DOHH2 (cell line): ENCODE measurements around the gene USP20.

Source experiments
- H3F3A ChIP-seq: fragments of 200-600 bp; sonication (generic), shearing (Covaris generic); 2 replicates; pipeline ENCODE4 v1.6.0; 2016; ENCODE audit warnings: antibody characterized with exemption, mild to moderate bottlenecking; ENCODE audit not compliant: control insufficient read depth, insufficient read depth
- H3K27ac ChIP-seq: fragments of 200-600 bp; sonication (generic); 2 replicates; pipeline ENCODE4 v1.5.1; 2014; ENCODE audit warnings: low read depth, mild to moderate bottlenecking, low read length, moderate library complexity
- H3K27me3 ChIP-seq: fragments of 200-600 bp; sonication (generic); 2 replicates; pipeline ENCODE4 v1.6.1; 2014; ENCODE audit warnings: mild to moderate bottlenecking, low read length, mixed read lengths; ENCODE audit not compliant: control insufficient read depth
- H3K36me3 ChIP-seq: fragments of 200-600 bp; sonication (generic); 2 replicates; pipeline ENCODE4 v1.6.1; 2014; ENCODE audit warnings: mild to moderate bottlenecking, low read length, moderate library complexity, mixed read lengths; ENCODE audit not compliant: control insufficient read depth
- H3K4me1 ChIP-seq: fragments of 200-600 bp; sonication (generic); 2 replicates; pipeline ENCODE4 v1.6.1; 2014; ENCODE audit warnings: mild to moderate bottlenecking, low read length, mixed read lengths; ENCODE audit not compliant: control insufficient read depth
- H3K4me2 ChIP-seq: fragments of 200-600 bp; sonication (generic); 2 replicates; pipeline ENCODE4 v1.6.0; 2014; ENCODE audit warnings: mild to moderate bottlenecking, low read length, moderate library complexity
- H3K4me3 ChIP-seq: fragments of 200-600 bp; sonication (generic); 2 replicates; pipeline ENCODE4 v1.5.1; 2014; ENCODE audit warnings: mild to moderate bottlenecking, low read length, mixed read lengths
- H3K79me2 ChIP-seq: fragments of 200-600 bp; sonication (generic); 2 replicates; pipeline ENCODE4 v1.6.1; 2014; ENCODE audit warnings: mild to moderate bottlenecking, low read length, mixed read lengths; ENCODE audit not compliant: control insufficient read depth
- H3K9me2 ChIP-seq: fragments of 200-600 bp; sonication (generic); replicated peaks from 2 replicates; pipeline ENCODE4 v1.6.1; 2014; ENCODE audit warnings: mild to moderate bottlenecking, low read length, mixed read lengths; ENCODE audit not compliant: control insufficient read depth
- H3K9me3 ChIP-seq: fragments of 200-600 bp; sonication (generic); 2 replicates; pipeline ENCODE4 v1.6.1; 2014; ENCODE audit warnings: antibody characterized with exemption, low read length, mixed read lengths; ENCODE audit not compliant: control insufficient read depth, insufficient read depth
- H4K20me1 ChIP-seq: fragments of 200-600 bp; sonication (generic); 2 replicates; pipeline ENCODE4 v1.6.0; 2014; ENCODE audit warnings: low read depth, mild to moderate bottlenecking, antibody characterized with exemption, low read length, moderate library complexity; ENCODE audit not compliant: control insufficient read depth, insufficient read depth
- EZH2phosphoT487 ChIP-seq: fragments of 200-600 bp; sonication (generic); IDR thresholded peaks from 2 replicates; pipeline ENCODE4 v1.6.1; 2017; ENCODE audit warnings: borderline replicate concordance, mild to moderate bottlenecking, antibody characterized with exemption, low read length, moderate library complexity, mixed read lengths
- TF ChIP-seq, protein P1 (sequence below): fragments of 200-600 bp; sonication (generic); IDR thresholded peaks from one replicate; pipeline ENCODE4 v1.5.1; 2014; ENCODE audit warnings: antibody characterized with exemption, mild to moderate bottlenecking, low read depth, low read length; ENCODE audit not compliant: poor library complexity, severe bottlenecking

Gene USP20

GRCh38 chr9:129849901-129850300 is 14.6 kb downstream of the USP20 start:
- Histone ChIP-seq H3K27ac (no peak overlapping the region), H3F3A (no peaks in the 10 kb centered on the region)

DNA sequence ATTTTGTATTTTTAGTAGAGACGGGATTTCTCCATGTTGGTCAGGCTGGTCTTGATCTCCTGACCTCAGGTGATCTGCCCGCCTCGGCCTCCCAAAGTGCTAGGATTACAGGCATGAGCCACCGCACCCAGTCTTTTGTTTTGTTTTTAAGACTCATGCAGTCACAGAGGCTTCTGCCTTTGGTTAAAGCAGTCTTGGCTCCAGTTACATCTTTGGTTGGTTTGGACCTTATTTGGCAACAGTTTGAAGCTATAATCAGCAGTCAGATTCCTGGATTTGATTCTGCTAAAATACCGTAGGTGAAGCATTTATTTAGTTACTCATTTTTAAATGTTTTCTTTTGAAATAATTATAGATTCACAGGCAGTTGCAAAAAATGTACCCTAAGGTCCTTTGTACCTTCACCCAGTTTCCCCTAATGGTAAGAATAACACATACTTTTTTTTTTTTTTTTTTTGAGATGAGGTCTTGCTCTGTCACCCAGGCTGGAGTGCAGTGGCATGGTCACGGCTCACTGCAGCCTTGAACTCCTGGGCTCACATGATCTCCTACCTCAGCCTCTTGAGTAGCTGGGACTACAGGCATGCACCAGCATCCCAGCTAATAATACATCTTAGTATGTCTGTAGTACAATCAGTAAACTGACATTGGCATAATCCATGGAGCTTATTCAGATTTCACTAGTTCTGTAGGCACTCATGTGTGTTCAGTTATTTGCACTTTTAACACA is 15.7 kb downstream of the USP20 start:
- TF ChIP-seq, protein P1, sequence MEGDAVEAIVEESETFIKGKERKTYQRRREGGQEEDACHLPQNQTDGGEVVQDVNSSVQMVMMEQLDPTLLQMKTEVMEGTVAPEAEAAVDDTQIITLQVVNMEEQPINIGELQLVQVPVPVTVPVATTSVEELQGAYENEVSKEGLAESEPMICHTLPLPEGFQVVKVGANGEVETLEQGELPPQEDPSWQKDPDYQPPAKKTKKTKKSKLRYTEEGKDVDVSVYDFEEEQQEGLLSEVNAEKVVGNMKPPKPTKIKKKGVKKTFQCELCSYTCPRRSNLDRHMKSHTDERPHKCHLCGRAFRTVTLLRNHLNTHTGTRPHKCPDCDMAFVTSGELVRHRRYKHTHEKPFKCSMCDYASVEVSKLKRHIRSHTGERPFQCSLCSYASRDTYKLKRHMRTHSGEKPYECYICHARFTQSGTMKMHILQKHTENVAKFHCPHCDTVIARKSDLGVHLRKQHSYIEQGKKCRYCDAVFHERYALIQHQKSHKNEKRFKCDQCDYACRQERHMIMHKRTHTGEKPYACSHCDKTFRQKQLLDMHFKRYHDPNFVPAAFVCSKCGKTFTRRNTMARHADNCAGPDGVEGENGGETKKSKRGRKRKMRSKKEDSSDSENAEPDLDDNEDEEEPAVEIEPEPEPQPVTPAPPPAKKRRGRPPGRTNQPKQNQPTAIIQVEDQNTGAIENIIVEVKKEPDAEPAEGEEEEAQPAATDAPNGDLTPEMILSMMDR = no peak
- H3K9me3 ChIP-seq = no peaks in the 10 kb centered on the region
- no peak overlapping the region for H3K27ac ChIP-seq
- H3K9me2 ChIP-seq = no peaks in the 10 kb centered on the region
- H3F3A ChIP-seq = no peaks in the 10 kb centered on the region
- H3K4me2 ChIP-seq = no peak overlapping the region
- no peaks in the 10 kb centered on the region for H4K20me1 ChIP-seq
- H3K4me1 ChIP-seq = no peaks in the 10 kb centered on the region
- H3K27me3 ChIP-seq = no peaks in the 10 kb centered on the region
- H3K36me3 ChIP-seq = peaks cover 11% of the 10 kb centered on the region
- H3K4me3 ChIP-seq = no peak overlapping the region
- no peaks in the 10 kb centered on the region for H3K79me2 ChIP-seq

More at GRCh38 chr9:129849901-129850300, 14.6 kb downstream of the USP20 start:
- H3K9me3 ChIP-seq = no peaks in the 10 kb centered on the region
- no peaks in the 10 kb centered on the region for H3K4me1 ChIP-seq
- no peaks in the 10 kb centered on the region for H3K27me3 ChIP-seq
- H3K4me3 ChIP-seq = no peak overlapping the region
- TF ChIP-seq EZH2phosphoT487 = no peak
- TF ChIP-seq, protein P1 = no peak
- no peaks in the 10 kb centered on the region for H4K20me1 ChIP-seq
- no peak overlapping the region for H3K4me2 ChIP-seq
- H3K36me3 ChIP-seq = peaks cover 11% of the 10 kb centered on the region
- no peaks in the 10 kb centered on the region for H3K79me2 ChIP-seq
- no peaks in the 10 kb centered on the region for H3K9me2 ChIP-seq

GRCh38 chr9:129851821-129852220 is 16.6 kb downstream of the USP20 start:
- no peak overlapping the region for H3K4me2 ChIP-seq
- H4K20me1 ChIP-seq = no peaks in the 10 kb centered on the region
- H3K9me2 ChIP-seq = no peaks in the 10 kb centered on the region
- no peaks in the 10 kb centered on the region for H3K4me1 ChIP-seq
- no peak for TF ChIP-seq EZH2phosphoT487
- TF ChIP-seq, protein P1 = no peak
- no peak overlapping the region for H3K4me3 ChIP-seq
- H3K36me3 ChIP-seq = peaks cover 11% of the 10 kb centered on the region
- H3K27ac ChIP-seq = no peak overlapping the region
- H3F3A ChIP-seq = no peaks in the 10 kb centered on the region
- H3K9me3 ChIP-seq = no peaks in the 10 kb centered on the region
- no peaks in the 10 kb centered on the region for H3K79me2 ChIP-seq
- H3K27me3 ChIP-seq = no peaks in the 10 kb centered on the region
